ENCODE results near the gene PTGER2. TPM values are rescaled to one million over a fixed set of nuclear protein-coding genes. Genes with fewer than 3 reads are reported as not detected.

PTGER2 gene
- polyA plus RNA-seq, 1 experiment = 70.7 TPM

GRCh38 chr14:52307905-52308304 lies 6.2 kb upstream of the PTGER2 start:
- CTCF ChIA-PET = interaction anchor here (0.6 kb wide), 1 partner anchor 9 kb away, joined by 3 read pairs; no protein-coding TSS in a partner anchor
- Histone ChIP-seq H3K27me3 (ENCODE audit: control insufficient read depth, insufficient read depth, low read length) (no peaks in the 10 kb centered on the region), H3K9me3 (ENCODE audit: control insufficient read depth, insufficient read depth, low read length) (no peaks in the 10 kb centered on the region), H3K27ac (ENCODE audit: low read depth, low read length) (no peak overlapping the region), H3K4me3 (ENCODE audit: low read depth, low read length) (no peak overlapping the region)
- TF ChIP-seq, protein P1, sequence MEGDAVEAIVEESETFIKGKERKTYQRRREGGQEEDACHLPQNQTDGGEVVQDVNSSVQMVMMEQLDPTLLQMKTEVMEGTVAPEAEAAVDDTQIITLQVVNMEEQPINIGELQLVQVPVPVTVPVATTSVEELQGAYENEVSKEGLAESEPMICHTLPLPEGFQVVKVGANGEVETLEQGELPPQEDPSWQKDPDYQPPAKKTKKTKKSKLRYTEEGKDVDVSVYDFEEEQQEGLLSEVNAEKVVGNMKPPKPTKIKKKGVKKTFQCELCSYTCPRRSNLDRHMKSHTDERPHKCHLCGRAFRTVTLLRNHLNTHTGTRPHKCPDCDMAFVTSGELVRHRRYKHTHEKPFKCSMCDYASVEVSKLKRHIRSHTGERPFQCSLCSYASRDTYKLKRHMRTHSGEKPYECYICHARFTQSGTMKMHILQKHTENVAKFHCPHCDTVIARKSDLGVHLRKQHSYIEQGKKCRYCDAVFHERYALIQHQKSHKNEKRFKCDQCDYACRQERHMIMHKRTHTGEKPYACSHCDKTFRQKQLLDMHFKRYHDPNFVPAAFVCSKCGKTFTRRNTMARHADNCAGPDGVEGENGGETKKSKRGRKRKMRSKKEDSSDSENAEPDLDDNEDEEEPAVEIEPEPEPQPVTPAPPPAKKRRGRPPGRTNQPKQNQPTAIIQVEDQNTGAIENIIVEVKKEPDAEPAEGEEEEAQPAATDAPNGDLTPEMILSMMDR (IDR thresholded peaks at IDR 0.05; ENCODE audit: low read depth, low read length) = no peak
- no peak for DNase-seq (ENCODE audit: low read depth, low spot score)
- POLR2A ChIA-PET = no interaction called here

- Histone ChIP-seq H3K27me3 (ENCODE audit: control insufficient read depth, insufficient read depth, low read length) (no peaks in the 10 kb centered on the region), H3K9me3 (ENCODE audit: control insufficient read depth, insufficient read depth, low read length) (no peaks in the 10 kb centered on the region), H3K4me3 (ENCODE audit: low read depth, low read length) (no peak overlapping the region), H3K27ac (ENCODE audit: low read depth, low read length) (no peak overlapping the region)
- no peak for DNase-seq (ENCODE audit: low read depth, low spot score)
- TF ChIP-seq, protein P1 (IDR thresholded peaks at IDR 0.05; ENCODE audit: low read depth, low read length) = no peak
- ChIA-PET CTCF (interaction anchor here (1.6 kb wide), 1 partner anchor 11 kb away, joined by 4 read pairs; no protein-coding TSS in a partner anchor), POLR2A (no interaction called here)
These were observed 3.6 kb upstream of the PTGER2 start for GRCh38 chr14:52310541-52310940.

GRCh38 chr14:52312931-52313355 lies 1.2 kb upstream of the PTGER2 start:
- no peaks in the 10 kb centered on the region for H3K27me3 ChIP-seq (ENCODE audit: control insufficient read depth, insufficient read depth, low read length)
- peak overlapping the region; percentile 67 for H3K4me3 ChIP-seq (ENCODE audit: low read depth, low read length)
- DNase-seq (ENCODE audit: low read depth, low spot score) = no peak
- CTCF ChIA-PET = interaction anchor here (0.7 kb wide), 1 partner anchor 13 kb away, joined by 3 read pairs; no protein-coding TSS in a partner anchor
- TF ChIP-seq, protein P1 (IDR thresholded peaks at IDR 0.05; ENCODE audit: low read depth, low read length) = no peak
- POLR2A ChIA-PET = no interaction called here
- H3K27ac ChIP-seq (ENCODE audit: low read depth, low read length) = peak overlapping the region; percentile 40
- H3K9me3 ChIP-seq (ENCODE audit: control insufficient read depth, insufficient read depth, low read length) = no peaks in the 10 kb centered on the region

DNA sequence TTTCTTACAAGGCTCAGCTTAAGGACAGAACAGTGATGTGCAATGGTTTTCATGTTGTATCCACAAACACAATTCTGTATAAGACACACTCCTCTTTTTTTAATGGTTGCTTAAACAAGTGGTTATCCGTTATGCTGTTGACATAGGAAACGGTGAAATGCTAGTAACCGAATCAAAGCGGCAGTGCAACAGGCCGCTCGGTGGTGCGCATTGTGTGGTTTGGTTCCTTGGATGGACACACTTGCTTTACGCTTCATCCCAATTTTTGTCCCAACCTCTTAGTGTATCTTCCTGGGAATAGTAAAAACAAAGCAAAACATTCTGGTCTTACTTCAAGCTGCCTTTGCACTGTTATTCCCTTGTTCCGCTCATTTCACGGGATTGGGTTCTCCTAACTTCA lies 650 bp upstream of the PTGER2 start:
- ChIA-PET POLR2A (interaction anchor here (0.6 to 1.6 kb wide), 6 partner anchors 52 to 383 kb away, joined by 3 to 13 read pairs (median 4); partner anchors contain the start of gene NID2), CTCF (interaction anchor here (0.7 kb wide), 1 partner anchor 13 kb away, joined by 3 read pairs; no protein-coding TSS in a partner anchor)
- TF ChIP-seq, protein P1 (IDR thresholded peaks at IDR 0.05; ENCODE audit: low read depth, low read length) = no peak
- no peaks in the 10 kb centered on the region for H3K9me3 ChIP-seq (ENCODE audit: control insufficient read depth, insufficient read depth, low read length)
- H3K4me3 ChIP-seq (ENCODE audit: low read depth, low read length) = peak overlapping the region; percentile 67
- DNase-seq (ENCODE audit: low read depth, low spot score) = no peak
- H3K27me3 ChIP-seq (ENCODE audit: control insufficient read depth, insufficient read depth, low read length) = no peaks in the 10 kb centered on the region
- H3K27ac ChIP-seq (ENCODE audit: low read depth, low read length) = peak overlapping the region; percentile 70

DNA sequence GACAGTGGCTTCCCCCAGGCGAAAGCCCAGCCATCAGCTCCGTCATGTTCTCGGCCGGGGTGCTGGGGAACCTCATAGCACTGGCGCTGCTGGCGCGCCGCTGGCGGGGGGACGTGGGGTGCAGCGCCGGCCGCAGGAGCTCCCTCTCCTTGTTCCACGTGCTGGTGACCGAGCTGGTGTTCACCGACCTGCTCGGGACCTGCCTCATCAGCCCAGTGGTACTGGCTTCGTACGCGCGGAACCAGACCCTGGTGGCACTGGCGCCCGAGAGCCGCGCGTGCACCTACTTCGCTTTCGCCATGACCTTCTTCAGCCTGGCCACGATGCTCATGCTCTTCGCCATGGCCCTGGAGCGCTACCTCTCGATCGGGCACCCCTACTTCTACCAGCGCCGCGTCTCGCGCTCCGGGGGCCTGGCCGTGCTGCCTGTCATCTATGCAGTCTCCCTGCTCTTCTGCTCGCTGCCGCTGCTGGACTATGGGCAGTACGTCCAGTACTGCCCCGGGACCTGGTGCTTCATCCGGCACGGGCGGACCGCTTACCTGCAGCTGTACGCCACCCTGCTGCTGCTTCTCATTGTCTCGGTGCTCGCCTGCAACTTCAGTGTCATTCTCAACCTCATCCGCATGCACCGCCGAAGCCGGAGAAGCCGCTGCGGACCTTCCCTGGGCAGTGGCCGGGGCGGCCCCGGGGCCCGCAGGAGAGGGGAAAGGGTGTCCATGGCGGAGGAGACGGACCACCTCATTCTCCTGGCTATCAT lies 663 bp downstream of the PTGER2 start:
- POLR2A ChIA-PET = interaction anchor here (1.0 to 1.6 kb wide), 3 partner anchors 143 to 246 kb away, joined by 3 to 13 read pairs (median 3); partner anchors contain the start of gene NID2
- TF ChIP-seq, protein P1 (IDR thresholded peaks at IDR 0.05; ENCODE audit: low read depth, low read length) = no peak
- no peaks in the 10 kb centered on the region for H3K27me3 ChIP-seq (ENCODE audit: control insufficient read depth, insufficient read depth, low read length)
- CTCF ChIA-PET = interaction anchor here (1.0 kb wide), 1 partner anchor 160 kb away, joined by 3 read pairs; no protein-coding TSS in a partner anchor
- no peak for DNase-seq (ENCODE audit: low read depth, low spot score)
- H3K4me3 ChIP-seq (ENCODE audit: low read depth, low read length) = peak overlapping the region; percentile 67
- no peaks in the 10 kb centered on the region for H3K9me3 ChIP-seq (ENCODE audit: control insufficient read depth, insufficient read depth, low read length)
- peak overlapping the region; percentile 39 for H3K27ac ChIP-seq (ENCODE audit: low read depth, low read length)
